ENCODE data around the gene RAD21L1.

- TF ChIP-seq SUZ12 (IDR thresholded peaks at IDR 0.05; ENCODE audit: extremely low read depth, insufficient read depth, insufficient read length) (no peak), YY1 (IDR thresholded peaks at IDR 0.05; ENCODE audit: insufficient read depth, insufficient read length) (no peak), ZNF274 (IDR thresholded peaks at IDR 0.05; ENCODE audit: low read depth, low read length) (no peak)
These were observed 77.1 kb downstream of the RAD21L1 start for GRCh38 chr20:1302685-1303541.

Data from NT2/D1 (cell line).